Measurements from ENCODE around the gene KRTAP17-1. TPM values are rescaled to one million over a fixed set of nuclear protein-coding genes. Genes with fewer than 3 reads are reported as not detected.
"Not testable (repeated sequence)": the region's sequence is repeated elsewhere in the genome, so short reads cannot be mapped to it uniquely, and the experiment has no call there.

KRTAP17-1 gene
- total and polyA plus RNA-seq, 7 experiments from 2014 or later, result not detected

- Histone ChIP-seq H3K4me1 (ENCODE audit: control insufficient read depth in 2 of 2, insufficient read depth in 2 of 2, low read length in 2 of 2) (peaks cover 0 to 12% of the 10 kb centered on the region in 2 donors), H3K27me3 (ENCODE audit: control insufficient read depth in 2 of 2, insufficient read depth in 2 of 2, low read length in 2 of 2) (no peaks in the 10 kb centered on the region), H3K4me3 (ENCODE audit: low read length) (no peak overlapping the region), H3K36me3 (ENCODE audit: control insufficient read depth in 2 of 3, insufficient read depth in 3 of 3, low read length in 3 of 3) (no peaks in the 10 kb centered on the region), H3K27ac (ENCODE audit: low read depth, low read length) (no peak overlapping the region), H3K9me3 (ENCODE audit: control insufficient read depth in 2 of 3, low read length in 3 of 3) (no peaks in the 10 kb centered on the region)
- Mint-ChIP-seq H3K4me3 (peak overlapping the region in 3 of 10 donors; percentile 5 to 58 (median 21)), H3K4me1 (peaks cover 0 to 29% (median 18%) of the 10 kb centered on the region in 7 donors), H3K27ac (peak overlapping the region in 1 of 9 donors; percentile 17), H3K27me3 (peaks cover 0 to 9% (median 0%) of the 10 kb centered on the region in 5 donors), H3K36me3 (no peaks in the 10 kb centered on the region), H3K9me3 (peaks cover 0 to 3% (median 0%) of the 10 kb centered on the region in 11 donors)
- intact Hi-C loops (cut with micrococcal nuclease), result no loop called here
- ATAC-seq (no peak), DNase-seq (peak in 2 of 9 donors; percentile 9 to 20)
- POLR2A ChIA-PET, result no interaction called here
- CTCF ChIA-PET, result interaction anchor here (0.7 kb wide), 1 partner anchor 255 kb away, joined by 3 read pairs; no protein-coding TSS in a partner anchor
Measured at GRCh38 chr17:41284546-41284945, 31.0 kb downstream of the KRTAP17-1 start.

- peaks cover 0 to 12% of the 10 kb centered on the region in 2 donors for H3K4me1 ChIP-seq (ENCODE audit: control insufficient read depth in 2 of 2, insufficient read depth in 2 of 2, low read length in 2 of 2)
- intact Hi-C loops (cut with micrococcal nuclease), result no loop called here
- peak overlapping the region in 1 of 9 donors; percentile 74 for H3K27ac Mint-ChIP-seq
- H3K9me3 Mint-ChIP-seq, result peaks cover 0 to 3% (median 0%) of the 10 kb centered on the region in 11 donors
- no peak overlapping the region for H3K27ac ChIP-seq (ENCODE audit: low read depth, low read length)
- no peak overlapping the region for H3K4me3 ChIP-seq (ENCODE audit: low read length)
- no peak for ATAC-seq
- no peaks in the 10 kb centered on the region for H3K27me3 ChIP-seq (ENCODE audit: control insufficient read depth in 2 of 2, insufficient read depth in 2 of 2, low read length in 2 of 2)
- no peaks in the 10 kb centered on the region for H3K9me3 ChIP-seq (ENCODE audit: control insufficient read depth in 2 of 3, low read length in 3 of 3)
- no peaks in the 10 kb centered on the region for H3K36me3 ChIP-seq (ENCODE audit: control insufficient read depth in 2 of 3, insufficient read depth in 3 of 3, low read length in 3 of 3)
- no peak overlapping the region for H3K4me3 Mint-ChIP-seq
- DNase-seq, result no peak
- H3K4me1 Mint-ChIP-seq, result peaks cover 0 to 29% (median 18%) of the 10 kb centered on the region in 7 donors
- H3K27me3 Mint-ChIP-seq, result peaks cover 0 to 9% (median 0%) of the 10 kb centered on the region in 5 donors
- POLR2A ChIA-PET, result interaction anchor here (1.0 kb wide), 1 partner anchor 45 kb away, joined by 3 read pairs; no protein-coding TSS in a partner anchor
- CTCF ChIA-PET, result interaction anchor here (0.7 kb wide), 1 partner anchor 256 kb away, joined by 3 read pairs; no protein-coding TSS in a partner anchor
- H3K36me3 Mint-ChIP-seq, result no peaks in the 10 kb centered on the region
Measured at GRCh38 chr17:41284043-41284442, 31.5 kb downstream of the KRTAP17-1 start.

GRCh38 chr17:41278176-41278955 lies 37.1 kb downstream of the KRTAP17-1 start:
- POLR2A ChIA-PET, result no interaction called here
- no peak for DNase-seq

GRCh38 chr17:41275648-41276190 lies 39.8 kb downstream of the KRTAP17-1 start, which contains the start of gene KRTAP9-7:
Gene KRTAP9-7, plus strand, starts transcription at chr17:41275698. Its CDS starts 0 bp downstream, at chr17:41275698.
- H3K9me3 ChIP-seq (ENCODE audit: control insufficient read depth in 2 of 3, low read length in 3 of 3); DNase-seq; H3K36me3 ChIP-seq (ENCODE audit: control insufficient read depth in 2 of 3, insufficient read depth in 3 of 3, low read length in 3 of 3); H3K4me1 ChIP-seq (ENCODE audit: control insufficient read depth in 2 of 2, insufficient read depth in 2 of 2, low read length in 2 of 2); H3K27ac Mint-ChIP-seq; H3K4me3 Mint-ChIP-seq; CTCF ChIA-PET; H3K27me3 ChIP-seq (ENCODE audit: control insufficient read depth in 2 of 2, insufficient read depth in 2 of 2, low read length in 2 of 2); intact Hi-C loops (cut with micrococcal nuclease); H3K9me3 Mint-ChIP-seq; H3K36me3 Mint-ChIP-seq; H3K4me3 ChIP-seq (ENCODE audit: low read length); ATAC-seq; H3K27ac ChIP-seq (ENCODE audit: low read depth, low read length): not testable (repeated sequence)
- Mint-ChIP-seq H3K4me1 (peaks cover 0 to 12% (median 2%) of the 10 kb centered on the region in 7 donors), H3K27me3 (peaks cover 4 to 16% (median 6%) of the 10 kb centered on the region in 5 donors)
- POLR2A ChIA-PET, result interaction anchor here (0.6 kb wide), 1 partner anchor 14 kb away, joined by 3 read pairs; no protein-coding TSS in a partner anchor

More at GRCh38 chr17:41278176-41278955, 37.1 kb downstream of the KRTAP17-1 start:
- CTCF ChIA-PET, result no interaction called here
- H3K9me3 ChIP-seq (ENCODE audit: control insufficient read depth in 2 of 3, low read length in 3 of 3), result no peaks in the 10 kb centered on the region
- H3K36me3 Mint-ChIP-seq, result no peaks in the 10 kb centered on the region
- no peak overlapping the region for H3K4me3 Mint-ChIP-seq
- H3K27ac ChIP-seq (ENCODE audit: low read depth, low read length), result no peak overlapping the region
- H3K4me1 Mint-ChIP-seq, result peaks cover 0 to 11% (median 0%) of the 10 kb centered on the region in 7 donors
- H3K27me3 Mint-ChIP-seq, result peaks cover 4 to 20% (median 6%) of the 10 kb centered on the region in 5 donors
- no peaks in the 10 kb centered on the region for H3K36me3 ChIP-seq (ENCODE audit: control insufficient read depth in 2 of 3, insufficient read depth in 3 of 3, low read length in 3 of 3)
- ATAC-seq, result no peak
- H3K27ac Mint-ChIP-seq, result peak overlapping the region in 1 of 9 donors; percentile 32
- H3K4me3 ChIP-seq (ENCODE audit: low read length), result no peak overlapping the region
- intact Hi-C loops (cut with micrococcal nuclease), result loop anchor here in 1 of 2 donors (1.0 kb wide), 1 partner anchor 14 kb away; no protein-coding TSS in a partner anchor
- peaks cover 0 to 3% (median 0%) of the 10 kb centered on the region in 11 donors for H3K9me3 Mint-ChIP-seq
- no peaks in the 10 kb centered on the region for H3K4me1 ChIP-seq (ENCODE audit: control insufficient read depth in 2 of 2, insufficient read depth in 2 of 2, low read length in 2 of 2)
- no peaks in the 10 kb centered on the region for H3K27me3 ChIP-seq (ENCODE audit: control insufficient read depth in 2 of 2, insufficient read depth in 2 of 2, low read length in 2 of 2)

- H3K27me3 Mint-ChIP-seq, result peaks cover 4 to 10% (median 5%) of the 10 kb centered on the region in 5 donors
- H3K27ac Mint-ChIP-seq, result no peak overlapping the region
- Histone ChIP-seq H3K9me3 (ENCODE audit: control insufficient read depth in 2 of 3, low read length in 3 of 3) (no peaks in the 10 kb centered on the region), H3K36me3 (ENCODE audit: control insufficient read depth in 2 of 3, insufficient read depth in 3 of 3, low read length in 3 of 3) (no peaks in the 10 kb centered on the region), H3K27me3 (ENCODE audit: control insufficient read depth in 2 of 2, insufficient read depth in 2 of 2, low read length in 2 of 2) (no peaks in the 10 kb centered on the region), H3K27ac (ENCODE audit: low read depth, low read length) (no peak overlapping the region), H3K4me3 (ENCODE audit: low read length) (no peak overlapping the region), H3K4me1 (ENCODE audit: control insufficient read depth in 2 of 2, insufficient read depth in 2 of 2, low read length in 2 of 2) (no peaks in the 10 kb centered on the region)
- H3K36me3 Mint-ChIP-seq, result no peaks in the 10 kb centered on the region
- no peak for ATAC-seq
- POLR2A ChIA-PET, result no interaction called here
- intact Hi-C loops (cut with micrococcal nuclease), result no loop called here
- CTCF ChIA-PET, result no interaction called here
- peaks cover 0 to 21% (median 2%) of the 10 kb centered on the region in 7 donors for H3K4me1 Mint-ChIP-seq
- DNase-seq, result no peak
- no peak overlapping the region for H3K4me3 Mint-ChIP-seq
- H3K9me3 Mint-ChIP-seq, result no peaks in the 10 kb centered on the region
Measured at GRCh38 chr17:41271858-41272257, 43.7 kb downstream of the KRTAP17-1 start.

GRCh38 chr17:41271323-41271722 lies 44.2 kb downstream of the KRTAP17-1 start:
- H3K4me3 Mint-ChIP-seq; H3K27me3 Mint-ChIP-seq; H3K36me3 Mint-ChIP-seq; CTCF ChIA-PET; H3K4me1 ChIP-seq (ENCODE audit: control insufficient read depth in 2 of 2, insufficient read depth in 2 of 2, low read length in 2 of 2); DNase-seq; H3K27me3 ChIP-seq (ENCODE audit: control insufficient read depth in 2 of 2, insufficient read depth in 2 of 2, low read length in 2 of 2); intact Hi-C loops (cut with micrococcal nuclease); H3K36me3 ChIP-seq (ENCODE audit: control insufficient read depth in 2 of 3, insufficient read depth in 3 of 3, low read length in 3 of 3); ATAC-seq; H3K9me3 Mint-ChIP-seq; H3K27ac Mint-ChIP-seq; POLR2A ChIA-PET; H3K4me3 ChIP-seq (ENCODE audit: low read length); H3K27ac ChIP-seq (ENCODE audit: low read depth, low read length); H3K9me3 ChIP-seq (ENCODE audit: control insufficient read depth in 2 of 3, low read length in 3 of 3): not testable (repeated sequence)
- H3K4me1 Mint-ChIP-seq, result peaks cover 0 to 20% (median 2%) of the 10 kb centered on the region in 7 donors
